HEK293T (cell line): ENCODE measurements around the gene STIM1.

Experiments used
- ARNT ChIP-seq: fragments of 450-650 bp; IDR thresholded peaks from 2 replicates; pipeline ENCODE4 v1.6.1; 2017; ENCODE audit warnings: mild to moderate bottlenecking
- BHLHE40 ChIP-seq: fragments of 450-650 bp; IDR thresholded peaks from 2 replicates; pipeline ENCODE4 v1.6.1; 2016; ENCODE audit warnings: mild to moderate bottlenecking, moderate library complexity, borderline replicate concordance
- CTBP1 ChIP-seq: fragments of 450-650 bp; IDR thresholded peaks from 2 replicates; pipeline ENCODE4 v1.6.1; 2016; ENCODE audit warnings: borderline replicate concordance
- ELF4 ChIP-seq: fragments of 450-650 bp; IDR thresholded peaks from 2 replicates; pipeline ENCODE4 v1.6.1; 2017; ENCODE audit warnings: antibody characterized with exemption
- FOXA1 ChIP-seq: fragments of 450-650 bp; IDR thresholded peaks from 2 replicates; pipeline ENCODE4 v1.6.1; 2016; ENCODE audit warnings: mild to moderate bottlenecking
- FOXK2 ChIP-seq: fragments of 450-650 bp; IDR thresholded peaks from 2 replicates; pipeline ENCODE4 v1.6.1; 2016; ENCODE audit warnings: mild to moderate bottlenecking
- FOXM1 ChIP-seq: fragments of 450-650 bp; IDR thresholded peaks from 2 replicates; pipeline ENCODE4 v1.6.1; 2017; ENCODE audit warnings: mild to moderate bottlenecking, borderline replicate concordance
- HDGF ChIP-seq: fragments of 450-650 bp; IDR thresholded peaks from 2 replicates; pipeline ENCODE4 v1.6.1; 2017; ENCODE audit warnings: antibody characterized with exemption, borderline replicate concordance
- SP1 ChIP-seq: fragments of 450-650 bp; IDR thresholded peaks from 2 replicates; pipeline ENCODE4 v1.6.1; 2017
- SUZ12 ChIP-seq: fragments of 450-650 bp; IDR thresholded peaks from 2 replicates; pipeline ENCODE4 v1.6.1; 2016; ENCODE audit warnings: mild to moderate bottlenecking
- TARDBP ChIP-seq: fragments of 450-650 bp; IDR thresholded peaks from 2 replicates; pipeline ENCODE4 v1.6.1; 2016
- ZNF384 ChIP-seq: fragments of 450-650 bp; IDR thresholded peaks from 2 replicates; pipeline ENCODE4 v1.6.1; 2016
- TF ChIP-seq, protein P1 (sequence below): fragments of 450-650 bp; IDR thresholded peaks from 2 replicates; pipeline ENCODE4 v1.6.1; 2016

- TF ChIP-seq FOXK2 = no peak
- TF ChIP-seq HDGF = no peak
- TF ChIP-seq ELF4 = no peak
- TF ChIP-seq, protein P1, sequence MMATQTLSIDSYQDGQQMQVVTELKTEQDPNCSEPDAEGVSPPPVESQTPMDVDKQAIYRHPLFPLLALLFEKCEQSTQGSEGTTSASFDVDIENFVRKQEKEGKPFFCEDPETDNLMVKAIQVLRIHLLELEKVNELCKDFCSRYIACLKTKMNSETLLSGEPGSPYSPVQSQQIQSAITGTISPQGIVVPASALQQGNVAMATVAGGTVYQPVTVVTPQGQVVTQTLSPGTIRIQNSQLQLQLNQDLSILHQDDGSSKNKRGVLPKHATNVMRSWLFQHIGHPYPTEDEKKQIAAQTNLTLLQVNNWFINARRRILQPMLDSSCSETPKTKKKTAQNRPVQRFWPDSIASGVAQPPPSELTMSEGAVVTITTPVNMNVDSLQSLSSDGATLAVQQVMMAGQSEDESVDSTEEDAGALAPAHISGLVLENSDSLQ = no peak
- TF ChIP-seq SUZ12 = no peak
- no peak for TF ChIP-seq SP1
- TF ChIP-seq ZNF384 = no peak
- TF ChIP-seq BHLHE40 = no peak
- no peak for TF ChIP-seq ARNT
- TF ChIP-seq FOXA1 = no peak
- TF ChIP-seq FOXM1 = no peak
- no peak for TF ChIP-seq TARDBP
- no peak for TF ChIP-seq CTBP1
Measured at GRCh38 chr11:3809624-3809928, 45.9 kb upstream of the STIM1 start.
